Suprapubic skin (tissue), 4 donors: ENCODE results near the gene SEM1. TPM values are rescaled to one million over a fixed set of nuclear protein-coding genes. Genes with fewer than 3 reads are reported as not detected.
"Not testable (repeated sequence)": the region's sequence is repeated elsewhere in the genome, so short reads cannot be mapped to it uniquely, and the experiment has no call there.

ENCODE experiments used
- DNase-seq, 2 donors: peaks; one replicate each; pipeline ENCODE4 v3.0.0-alpha.2; 2019; ENCODE audit warnings: low spot score in 2 of 2
- H3K27ac ChIP-seq: fragments of 200-600 bp; sonication (generic); one replicate; pipeline ENCODE4 v1.5.1; 2019
- H3K27me3 ChIP-seq: fragments of 200-600 bp; sonication (generic); one replicate; pipeline ENCODE4 v1.5.1; 2019
- H3K36me3 ChIP-seq: fragments of 200-600 bp; sonication (generic); one replicate; pipeline ENCODE4 v1.5.1; 2019
- H3K4me1 ChIP-seq: fragments of 200-600 bp; sonication (generic); one replicate; pipeline ENCODE4 v1.5.1; 2019
- H3K4me3 ChIP-seq: fragments of 200-600 bp; sonication (generic); one replicate; pipeline ENCODE4 v1.5.1; 2019; ENCODE audit warnings: mild to moderate bottlenecking
- H3K9me3 ChIP-seq: fragments of 200-600 bp; sonication (generic); one replicate; pipeline ENCODE4 v1.5.1; 2019
- EP300 ChIP-seq: sonication (generic); formaldehyde crosslinking; IDR thresholded peaks from one replicate; pipeline ENCODE4 v1.6.1; 2017; ENCODE audit warnings: antibody characterized with exemption
- POLR2A ChIP-seq, 2 donors: fragments of 450-650 bp; IDR thresholded peaks; one replicate each; pipeline ENCODE4 v1.6.1; 2017; ENCODE audit warnings: antibody characterized with exemption in 2 of 2, mild to moderate bottlenecking in 2 of 2, moderate library complexity in 2 of 2
- POLR2AphosphoS5 ChIP-seq, 3 donors: sonication (generic); formaldehyde crosslinking; IDR thresholded peaks; one replicate each; pipeline ENCODE4 v1.6.1; 2017; ENCODE audit warnings: antibody characterized with exemption in 3 of 3
- WGBS: methylation state at CpG from one replicate; pipeline ENCODE4 v1.1.5; 2018; 5-methylcytosine and 5-hydroxymethylcytosine counted together
- total RNA-seq, 4 donors: library from RNA; depleted of rRNA; stranded (reverse); fragments of >200 nt; gene quantifications; one replicate each; pipeline ENCODE4 v1.1.0, GENCODE V29; 2016
- TF ChIP-seq, protein P1 (sequence below), 2 donors: fragments of 200-600 bp in 1 of 2; fragments of 450-650 bp in 1 of 2; sonication (generic) in 1 of 2; IDR thresholded peaks; one replicate each; pipeline ENCODE4 v1.5.1; 2016 to 2019; ENCODE audit warnings: antibody characterized with exemption in 2 of 2, mild to moderate bottlenecking in 1 of 2, moderate library complexity in 1 of 2

The SEM1 gene
- total RNA-seq, 4 donors from 2014 or later, result 16.6 to 33.3 (median 17.7) TPM

DNA sequence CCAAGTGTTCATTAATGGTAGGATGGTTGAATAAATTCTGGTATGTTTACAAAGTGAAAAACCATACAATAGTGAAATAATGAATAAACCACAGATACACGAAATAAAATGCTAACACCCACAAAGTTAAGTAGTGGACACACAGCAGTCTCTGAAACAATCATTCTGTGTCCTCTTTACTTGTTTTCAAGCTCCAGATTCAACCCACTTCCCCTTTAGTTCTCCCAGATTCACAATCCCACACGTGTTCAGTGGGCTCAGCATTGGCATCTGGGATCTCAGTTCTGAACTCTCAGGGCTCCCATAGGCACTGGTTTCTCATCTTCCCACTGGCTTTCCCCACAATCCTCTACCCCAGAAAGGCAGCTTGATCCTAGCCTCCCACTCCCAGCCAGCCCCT, 44.9 kb downstream of the SEM1 start:
- Histone ChIP-seq H3K4me1 (no peaks in the 10 kb centered on the region), H3K27me3 (no peaks in the 10 kb centered on the region), H3K4me3 (no peak overlapping the region), H3K9me3 (no peaks in the 10 kb centered on the region), H3K27ac (no peak overlapping the region), H3K36me3 (no peaks in the 10 kb centered on the region)
- TF ChIP-seq, protein P1, sequence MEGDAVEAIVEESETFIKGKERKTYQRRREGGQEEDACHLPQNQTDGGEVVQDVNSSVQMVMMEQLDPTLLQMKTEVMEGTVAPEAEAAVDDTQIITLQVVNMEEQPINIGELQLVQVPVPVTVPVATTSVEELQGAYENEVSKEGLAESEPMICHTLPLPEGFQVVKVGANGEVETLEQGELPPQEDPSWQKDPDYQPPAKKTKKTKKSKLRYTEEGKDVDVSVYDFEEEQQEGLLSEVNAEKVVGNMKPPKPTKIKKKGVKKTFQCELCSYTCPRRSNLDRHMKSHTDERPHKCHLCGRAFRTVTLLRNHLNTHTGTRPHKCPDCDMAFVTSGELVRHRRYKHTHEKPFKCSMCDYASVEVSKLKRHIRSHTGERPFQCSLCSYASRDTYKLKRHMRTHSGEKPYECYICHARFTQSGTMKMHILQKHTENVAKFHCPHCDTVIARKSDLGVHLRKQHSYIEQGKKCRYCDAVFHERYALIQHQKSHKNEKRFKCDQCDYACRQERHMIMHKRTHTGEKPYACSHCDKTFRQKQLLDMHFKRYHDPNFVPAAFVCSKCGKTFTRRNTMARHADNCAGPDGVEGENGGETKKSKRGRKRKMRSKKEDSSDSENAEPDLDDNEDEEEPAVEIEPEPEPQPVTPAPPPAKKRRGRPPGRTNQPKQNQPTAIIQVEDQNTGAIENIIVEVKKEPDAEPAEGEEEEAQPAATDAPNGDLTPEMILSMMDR (IDR thresholded peaks at IDR 0.05), result no peak
- no peak for TF ChIP-seq POLR2A (IDR thresholded peaks at IDR 0.05)
- no peak for DNase-seq
- 85% methylated on average over 2 of the region's 2 CpGs for WGBS

DNA sequence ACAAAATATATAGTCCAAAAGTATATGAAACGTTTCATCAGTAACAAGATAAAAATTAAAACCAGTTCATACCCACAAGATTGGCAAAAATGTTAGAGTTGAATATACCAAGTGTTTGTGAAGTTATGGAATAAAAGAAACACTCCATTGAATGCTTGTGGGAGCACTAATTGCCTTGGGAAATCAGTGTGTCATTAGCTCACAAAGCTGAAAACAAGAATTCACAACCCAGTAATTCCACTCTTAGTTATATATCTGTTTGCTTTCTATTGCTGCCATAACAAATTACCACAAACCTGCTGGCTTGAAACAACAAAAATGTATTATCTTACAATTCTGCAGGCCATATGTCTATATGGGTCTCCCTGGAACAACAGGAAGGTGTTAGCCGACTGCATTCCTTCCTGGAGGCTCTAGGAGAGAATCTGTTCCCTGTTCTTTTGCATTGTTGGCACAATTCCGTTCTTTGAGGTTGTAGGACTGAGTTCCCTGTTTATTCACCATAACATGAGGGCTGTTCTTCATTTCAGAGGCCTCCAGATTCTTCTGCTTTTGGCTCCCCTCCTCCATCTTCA, 45.7 kb downstream of the SEM1 start:
- Histone ChIP-seq H3K27me3 (no peaks in the 10 kb centered on the region), H3K4me1 (no peaks in the 10 kb centered on the region), H3K4me3 (no peak overlapping the region), H3K36me3 (no peaks in the 10 kb centered on the region), H3K27ac (no peak overlapping the region), H3K9me3 (no peaks in the 10 kb centered on the region)
- WGBS, result 65% methylated on average over 3 of the region's 3 CpGs
- DNase-seq, result no peak
- TF ChIP-seq EP300 (no peak), POLR2A (IDR thresholded peaks at IDR 0.05) (no peak), POLR2AphosphoS5 (IDR thresholded peaks at IDR 0.05) (no peak)
- TF ChIP-seq, protein P1 (IDR thresholded peaks at IDR 0.05), result no peak

DNA sequence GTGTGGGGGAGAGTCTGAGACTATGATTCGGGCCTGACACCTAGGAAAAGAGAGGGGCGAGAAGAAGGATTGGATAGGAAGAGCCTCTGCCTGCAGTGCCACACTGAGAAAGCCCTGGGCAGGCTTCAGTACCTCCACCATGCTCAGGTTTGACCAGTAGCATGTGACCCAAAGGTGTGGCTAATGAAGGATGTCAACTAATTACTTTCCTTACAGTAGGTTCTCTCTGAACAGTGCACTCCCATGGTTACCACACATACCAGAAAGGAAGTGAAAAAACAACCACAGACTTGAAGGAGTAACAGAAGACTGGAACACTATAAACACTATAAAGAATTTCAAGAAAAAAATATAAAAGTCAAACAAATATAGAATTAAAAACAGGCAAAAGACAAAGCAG, 46.2 kb downstream of the SEM1 start:
- 98% methylated on average over 2 of the region's 2 CpGs for WGBS

DNA sequence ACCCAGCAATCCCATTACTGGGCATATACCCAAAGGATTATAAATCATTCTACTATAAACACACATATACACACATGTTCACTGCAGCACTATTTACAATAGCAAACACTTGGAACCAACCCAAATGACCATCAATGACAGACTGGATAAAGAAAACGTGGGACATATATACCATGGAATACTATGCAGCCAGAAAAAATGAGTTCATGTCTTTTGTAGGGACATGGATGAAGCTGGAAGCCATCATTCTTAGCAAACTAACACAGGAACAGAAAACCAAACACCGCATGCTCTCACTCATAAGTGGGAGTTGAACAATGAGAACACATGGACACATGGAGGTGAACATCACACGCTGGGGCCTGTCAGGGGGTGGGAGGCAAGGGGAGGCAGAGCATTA, 47.5 kb downstream of the SEM1 start:
- not testable (repeated sequence) for DNase-seq, H3K27ac ChIP-seq, H3K4me1 ChIP-seq, H3K27me3 ChIP-seq, H3K9me3 ChIP-seq, H3K36me3 ChIP-seq, H3K4me3 ChIP-seq
- WGBS, result 84% methylated on average over 3 of the region's 3 CpGs

More for the DNA sequence above, 46.2 kb downstream of the SEM1 start:
- Histone ChIP-seq H3K9me3 (no peaks in the 10 kb centered on the region), H3K27me3 (no peaks in the 10 kb centered on the region), H3K4me3 (no peak overlapping the region), H3K27ac (no peak overlapping the region), H3K4me1 (no peaks in the 10 kb centered on the region), H3K36me3 (no peaks in the 10 kb centered on the region)
- TF ChIP-seq EP300 (no peak), POLR2A (IDR thresholded peaks at IDR 0.05) (no peak), POLR2AphosphoS5 (IDR thresholded peaks at IDR 0.05) (no peak)
- TF ChIP-seq, protein P1 (IDR thresholded peaks at IDR 0.05), result no peak
- no peak for DNase-seq

DNA sequence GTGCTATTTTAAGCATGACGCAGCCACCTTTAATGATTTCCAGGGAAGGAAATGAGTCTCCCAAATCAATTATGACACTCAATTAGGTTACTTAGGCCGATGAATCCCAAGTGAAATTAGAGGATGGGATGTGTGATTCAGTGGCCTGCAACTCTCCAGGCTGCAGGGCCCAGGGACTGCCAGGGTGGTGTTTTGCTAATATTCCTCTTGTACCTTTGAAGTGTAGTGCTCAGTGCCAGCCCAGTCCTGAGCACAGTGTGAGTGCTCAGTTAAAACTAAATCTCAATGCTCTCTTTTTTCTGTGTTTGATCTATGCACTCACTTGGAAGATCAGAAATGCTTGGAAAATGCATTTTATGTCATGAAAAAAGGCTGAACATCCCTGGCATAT, 51.6 kb downstream of the SEM1 start:
- no peak for TF ChIP-seq POLR2A (IDR thresholded peaks at IDR 0.05)
- TF ChIP-seq, protein P1 (IDR thresholded peaks at IDR 0.05), result no peak
- TF ChIP-seq POLR2AphosphoS5 (IDR thresholded peaks at IDR 0.05), result no peak
- no peak for TF ChIP-seq EP300

More for the DNA sequence above, 51.6 kb downstream of the SEM1 start:
- no peak for DNase-seq
- Histone ChIP-seq H3K27ac (no peak overlapping the region), H3K9me3 (no peaks in the 10 kb centered on the region), H3K36me3 (no peaks in the 10 kb centered on the region), H3K4me3 (no peak overlapping the region), H3K27me3 (no peaks in the 10 kb centered on the region), H3K4me1 (no peaks in the 10 kb centered on the region)
- WGBS, result 88% methylated on average over 2 of the region's 2 CpGs
